ACC112 (cell line): Measurements from ENCODE around the gene TKT.
"Not testable (repeated sequence)": the region's sequence is repeated elsewhere in the genome, so short reads cannot be mapped to it uniquely, and the experiment has no call there.

ENCODE experiments used
- H2AFZ ChIP-seq: fragments of 200-600 bp; sonication (generic); one replicate; pipeline ENCODE4 v1.6.0; 2017; ENCODE audit warnings: antibody characterized with exemption, low read length; ENCODE audit not compliant: unreplicated experiment
- H3K27ac ChIP-seq: fragments of 200-600 bp; sonication (generic); 2 replicates; pipeline ENCODE4 v1.5.1; 2014; ENCODE audit warnings: low read depth, mild to moderate bottlenecking, antibody characterized with exemption, low read length, moderate library complexity
- H3K27me3 ChIP-seq: fragments of 200-600 bp; sonication (generic); 2 replicates; pipeline ENCODE4 v1.6.1; 2014; ENCODE audit warnings: mild to moderate bottlenecking, antibody characterized with exemption, low read length, moderate library complexity, mixed read lengths; ENCODE audit not compliant: insufficient read depth
- H3K36me3 ChIP-seq: fragments of 200-600 bp; sonication (generic); 2 replicates; pipeline ENCODE4 v1.6.1; 2016; ENCODE audit warnings: mild to moderate bottlenecking, antibody characterized with exemption, low read length, moderate library complexity, mixed read lengths; ENCODE audit not compliant: insufficient read depth
- H3K4me1 ChIP-seq: fragments of 200-600 bp; sonication (generic); one replicate; pipeline ENCODE4 v1.6.1; 2016; ENCODE audit warnings: low read length, mixed read lengths; ENCODE audit not compliant: insufficient read depth, unreplicated experiment, control insufficient read depth
- H3K4me3 ChIP-seq: fragments of 200-600 bp; sonication (generic); 2 replicates; pipeline ENCODE4 v1.5.1; 2014; ENCODE audit warnings: mild to moderate bottlenecking, low read depth, low read length
- H3K79me2 ChIP-seq: fragments of 200-600 bp; sonication (generic); one replicate; pipeline ENCODE4 v1.6.0; 2016; ENCODE audit warnings: low read length; ENCODE audit not compliant: control insufficient read depth, unreplicated experiment, insufficient read depth

Gene TKT

GRCh38 chr3:53255775-53256703 lies at the start of gene TKT:
Gene TKT, minus strand, starts transcription at chr3:53256022. Its CDS starts 80 bp downstream, at chr3:53255942.
- peak within 1 kb of the TSS; percentile 30; the same call in 1 of the 2 replicates for H3K27ac ChIP-seq
- H3K79me2 ChIP-seq = peaks cover 48% of the 10 kb centered on the region
- H2AFZ ChIP-seq = peak within 1 kb of the TSS; percentile 69
- no peaks in the 10 kb centered on the region for H3K27me3 ChIP-seq
- H3K36me3 ChIP-seq = no peaks in the 10 kb centered on the region
- peaks cover 27% of the 10 kb centered on the region for H3K4me1 ChIP-seq
- H3K4me3 ChIP-seq = peak within 1 kb of the TSS; percentile 97

GRCh38 chr3:53303957-53304356 lies 48.1 kb upstream of the TKT start:
- Histone ChIP-seq H3K36me3 (peaks cover 11% of the 10 kb centered on the region), H2AFZ (no peak overlapping the region), H3K79me2 (no peaks in the 10 kb centered on the region), H3K4me3 (no peak overlapping the region), H3K27ac (no peak overlapping the region), H3K27me3 (no peaks in the 10 kb centered on the region), H3K4me1 (no peaks in the 10 kb centered on the region)

DNA sequence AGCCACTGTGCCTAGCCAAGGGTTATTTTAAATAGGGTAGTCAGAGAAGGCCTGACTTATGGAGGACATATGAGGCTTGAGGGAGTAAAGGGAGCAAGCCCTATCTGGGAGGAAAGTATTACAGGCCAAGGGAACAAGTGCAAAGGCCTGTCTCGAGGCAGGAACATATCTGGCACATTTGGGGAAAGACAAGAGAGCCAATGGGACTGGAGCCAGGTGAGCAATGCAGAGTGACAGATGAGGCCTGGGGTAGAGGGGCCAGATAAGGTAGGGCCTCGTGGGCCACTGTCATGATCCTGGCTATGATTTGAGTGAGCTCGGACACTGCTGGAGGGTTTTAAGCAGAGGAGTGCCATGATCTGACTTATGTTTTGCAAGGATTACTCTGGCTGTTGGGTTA lies 47.7 kb upstream of the TKT start:
- H3K4me3 ChIP-seq = no peak overlapping the region
- H3K4me1 ChIP-seq = no peaks in the 10 kb centered on the region
- H3K27me3 ChIP-seq = no peaks in the 10 kb centered on the region
- peaks cover 16% of the 10 kb centered on the region for H3K36me3 ChIP-seq
- no peak overlapping the region for H3K27ac ChIP-seq
- H2AFZ ChIP-seq = no peak overlapping the region
- no peaks in the 10 kb centered on the region for H3K79me2 ChIP-seq

GRCh38 chr3:53300826-53301225 lies 45.0 kb upstream of the TKT start:
- no peaks in the 10 kb centered on the region for H3K27me3 ChIP-seq
- H3K4me1 ChIP-seq = no peaks in the 10 kb centered on the region
- H3K27ac ChIP-seq = no peak overlapping the region
- H3K4me3 ChIP-seq = no peak overlapping the region
- no peaks in the 10 kb centered on the region for H3K79me2 ChIP-seq
- peaks cover 18% of the 10 kb centered on the region for H3K36me3 ChIP-seq
- no peak overlapping the region for H2AFZ ChIP-seq

- H3K4me1 ChIP-seq, H3K79me2 ChIP-seq, H3K27ac ChIP-seq, H3K27me3 ChIP-seq, H2AFZ ChIP-seq, H3K4me3 ChIP-seq: not testable (repeated sequence)
- H3K36me3 ChIP-seq = peaks cover 13% of the 10 kb centered on the region
Measured at GRCh38 chr3:53299611-53300023, 43.8 kb upstream of the TKT start.

GRCh38 chr3:53295410-53295809 lies 39.6 kb upstream of the TKT start:
- Histone ChIP-seq H3K27me3 (no peaks in the 10 kb centered on the region), H3K36me3 (peaks cover 13% of the 10 kb centered on the region), H3K79me2 (no peaks in the 10 kb centered on the region), H3K27ac (no peak overlapping the region), H2AFZ (no peak overlapping the region), H3K4me3 (no peak overlapping the region), H3K4me1 (no peaks in the 10 kb centered on the region)

GRCh38 chr3:53293867-53294266 lies 38.0 kb upstream of the TKT start:
- Histone ChIP-seq H3K79me2 (no peaks in the 10 kb centered on the region), H2AFZ (no peak overlapping the region), H3K27ac (no peak overlapping the region), H3K4me1 (no peaks in the 10 kb centered on the region), H3K36me3 (peaks cover 8% of the 10 kb centered on the region), H3K4me3 (no peak overlapping the region), H3K27me3 (no peaks in the 10 kb centered on the region)

GRCh38 chr3:53288214-53288613 lies 32.4 kb upstream of the TKT start:
- no peak overlapping the region for H2AFZ ChIP-seq
- peaks cover 17% of the 10 kb centered on the region; the same call in 1 of the 2 replicates for H3K36me3 ChIP-seq
- H3K4me3 ChIP-seq = no peak overlapping the region
- no peaks in the 10 kb centered on the region for H3K27me3 ChIP-seq
- H3K79me2 ChIP-seq = no peaks in the 10 kb centered on the region
- no peaks in the 10 kb centered on the region for H3K4me1 ChIP-seq
- H3K27ac ChIP-seq = no peak overlapping the region

DNA sequence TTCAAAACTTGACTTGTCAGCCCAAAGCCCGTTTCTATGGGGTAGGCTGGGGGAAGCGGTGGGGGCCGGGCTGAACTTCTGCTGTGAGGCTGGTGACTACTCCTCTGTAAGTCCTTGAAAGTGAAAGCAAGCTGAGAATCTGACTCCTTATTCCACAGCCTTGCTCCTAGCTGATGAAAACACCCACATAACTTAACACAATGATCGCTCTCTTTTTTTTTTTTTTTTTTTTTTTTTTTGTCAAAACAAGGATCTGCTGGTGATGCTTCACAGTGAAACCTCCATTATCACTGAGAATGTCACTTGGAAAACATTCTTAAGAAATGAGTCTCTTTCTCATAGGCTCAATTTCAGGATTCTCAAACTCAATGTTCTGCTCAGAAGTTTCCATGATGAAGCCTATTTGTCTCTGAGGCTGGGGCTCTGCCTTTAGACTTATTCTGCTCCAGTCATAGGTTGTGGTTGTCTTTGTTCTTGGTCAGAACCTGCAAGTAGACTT lies 31.4 kb upstream of the TKT start:
- Histone ChIP-seq H3K27me3 (no peaks in the 10 kb centered on the region), H3K79me2 (no peaks in the 10 kb centered on the region), H3K4me3 (no peak overlapping the region), H3K27ac (no peak overlapping the region), H2AFZ (no peak overlapping the region), H3K4me1 (no peaks in the 10 kb centered on the region), H3K36me3 (peaks cover 25% of the 10 kb centered on the region)

DNA sequence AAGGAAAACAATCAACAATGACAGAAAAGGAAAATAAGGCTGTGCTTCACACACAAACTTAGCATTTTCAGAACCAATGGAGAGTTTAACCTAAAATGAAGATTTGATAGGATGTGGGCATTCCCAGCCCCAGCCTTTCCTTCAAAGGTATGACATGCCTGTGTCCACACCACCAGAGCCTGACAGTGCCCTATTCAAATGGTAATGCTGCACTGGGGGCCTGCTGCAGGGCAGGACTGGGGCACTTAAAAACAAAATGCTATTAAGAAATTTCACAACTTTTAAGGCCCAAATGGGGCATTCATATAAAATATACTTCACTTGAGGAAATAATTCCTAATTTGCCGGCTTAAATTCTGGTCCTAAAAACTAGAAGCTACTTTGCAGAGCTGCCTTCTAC lies 30.9 kb upstream of the TKT start:
- H3K4me3 ChIP-seq = no peak overlapping the region
- H3K27me3 ChIP-seq = no peaks in the 10 kb centered on the region
- H3K27ac ChIP-seq = no peak overlapping the region
- H3K36me3 ChIP-seq = peaks cover 25% of the 10 kb centered on the region
- H3K79me2 ChIP-seq = no peaks in the 10 kb centered on the region
- H2AFZ ChIP-seq = no peak overlapping the region
- no peaks in the 10 kb centered on the region for H3K4me1 ChIP-seq

GRCh38 chr3:53282581-53282980 lies 26.8 kb upstream of the TKT start:
- Histone ChIP-seq H3K36me3 (peaks cover 21% of the 10 kb centered on the region), H2AFZ (no peak overlapping the region), H3K27me3 (no peaks in the 10 kb centered on the region), H3K27ac (no peak overlapping the region), H3K4me3 (no peak overlapping the region), H3K4me1 (no peaks in the 10 kb centered on the region), H3K79me2 (no peaks in the 10 kb centered on the region)
